Left ventricle myocardium superior (tissue), 1 donor: ENCODE results near the gene RPS15. TPM values are rescaled to one million over a fixed set of nuclear protein-coding genes. Genes with fewer than 3 reads are reported as not detected.

Experiments
- ATAC-seq: fragments of 200-7000 bp; cut with Tn5 transposase; one replicate; pipeline ENCODE4 v1.9.1; 2020; ENCODE audit warnings: mild to moderate bottlenecking, moderate library complexity
- DNase-seq: peaks from one replicate; pipeline ENCODE4 v3.0.0-alpha.2; 2020
- intact Hi-C: fragments of 100-400 bp; cut with micrococcal nuclease; formaldehyde crosslinking; loops from one replicate; pipeline ENCODE4 v1.11.0; 2022
- total RNA-seq: library from RNA; stranded (reverse); fragmentation: NEBNext Ultra II Directional; extraction: Animal tissue kit (Norgen Biotek cat#: 25700); gene quantifications from one replicate; pipeline ENCODE4 v1.2.1, GENCODE V29; 2021
- donor health status: DM: no; HTN: yes; CAD: no; lungs with severe emphysema.

RPS15 gene
- total RNA-seq, 1 donor from 2014 or later, result 625 TPM

DNA sequence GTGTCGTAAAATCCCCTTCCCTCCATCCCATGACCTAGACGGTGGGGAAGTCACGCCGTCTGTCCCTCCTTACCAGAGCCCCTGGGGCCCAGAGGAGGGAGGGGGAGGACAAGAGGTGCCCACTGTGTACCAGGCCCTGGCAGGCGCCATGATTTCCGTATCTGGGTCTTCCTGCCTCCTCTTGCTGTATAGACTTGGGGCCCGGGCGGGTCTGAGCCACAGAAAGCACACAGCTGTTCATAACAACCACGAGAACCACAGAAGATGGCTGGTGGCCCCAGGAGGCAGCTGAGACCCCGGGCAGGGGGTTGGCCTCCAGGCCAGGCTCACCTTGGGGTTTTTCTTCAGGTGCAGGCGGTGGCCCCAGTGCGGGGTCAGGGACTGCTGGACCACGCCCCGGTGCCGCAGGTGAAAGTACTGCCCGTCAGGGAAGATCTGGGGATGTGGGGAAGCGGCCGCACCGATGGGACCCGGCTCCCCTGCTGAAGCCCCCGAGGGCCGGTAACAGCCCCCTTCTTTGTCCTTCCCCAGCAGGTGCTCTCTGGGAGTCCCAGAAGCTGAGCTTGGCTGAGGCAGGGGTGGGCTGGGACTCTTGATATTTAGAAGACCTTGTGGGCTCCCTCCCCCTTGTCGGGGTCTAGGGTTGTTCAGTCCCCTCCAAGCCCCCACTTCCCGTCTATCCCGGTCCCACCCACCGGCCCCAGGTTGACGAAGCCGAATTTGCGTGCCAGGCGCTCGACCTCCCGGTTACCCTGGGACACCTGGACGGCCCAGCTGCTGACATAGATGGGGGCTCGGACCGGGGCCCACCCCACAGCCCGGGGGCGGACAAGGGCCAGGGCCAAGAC is 51.5 kb downstream of the RPS15 start:
- ATAC-seq (no peak), DNase-seq (peak; percentile 48)
- intact Hi-C loops, result no loop called here

Other genes starting within 250 kb of the RPS15 start
- gene STK11, start 232.6 kb upstream of the RPS15 start, total RNA-seq, result 66.2 TPM
- 1.2 TPM for gene CBARP, start 200.4 kb upstream of the RPS15 start, total RNA-seq
- gene ATP5F1D, start 196.6 kb upstream of the RPS15 start, total RNA-seq, result 686 TPM
- 59.7 TPM for gene MIDN, start 189.8 kb upstream of the RPS15 start, total RNA-seq
- gene CIRBP, start 169.1 kb upstream of the RPS15 start, total RNA-seq, result 248 TPM
- gene FAM174C, start 162.9 kb upstream of the RPS15 start, total RNA-seq, result 13.1 TPM
- gene EFNA2, start 152.5 kb upstream of the RPS15 start, total RNA-seq, result not detected
- 461 TPM for gene NDUFS7, start 54.5 kb upstream of the RPS15 start, total RNA-seq
- 92.5 TPM for gene GAMT, start 36.9 kb upstream of the RPS15 start, total RNA-seq
- gene DAZAP1, start 30.8 kb upstream of the RPS15 start, total RNA-seq, result 96.7 TPM
- 0.17 TPM for gene APC2, start 11.7 kb downstream of the RPS15 start, total RNA-seq
- 16.2 TPM for gene C19orf25, start 40.8 kb downstream of the RPS15 start, total RNA-seq
- gene PCSK4, start 52.0 kb downstream of the RPS15 start, total RNA-seq, result 2.8 TPM
- gene REEP6, start 52.8 kb downstream of the RPS15 start, total RNA-seq, result 0.72 TPM
- 20.5 TPM for gene ADAMTSL5, start 74.6 kb downstream of the RPS15 start, total RNA-seq
- gene PLK5, start 85.7 kb downstream of the RPS15 start, total RNA-seq, result not detected
- 8.0 TPM for gene MEX3D, start 129.9 kb downstream of the RPS15 start, total RNA-seq
- gene MBD3, start 154.5 kb downstream of the RPS15 start, total RNA-seq, result 59.0 TPM
- 1,120 TPM for gene UQCR11, start 167.1 kb downstream of the RPS15 start, total RNA-seq
- gene TCF3, start 214.2 kb downstream of the RPS15 start, total RNA-seq, result 20.7 TPM